T-helper 17 cell (primary cell): ENCODE measurements around the gene OR5AU1. TPM values are rescaled to one million over a fixed set of nuclear protein-coding genes. Genes with fewer than 3 reads are reported as not detected.
"Not testable (repeated sequence)": the region's sequence is repeated elsewhere in the genome, so short reads cannot be mapped to it uniquely, and the experiment has no call there.

Experiments
- ATAC-seq: fragments of 150-1000 bp; cut with Tn5 transposase; 2 replicates; pipeline ENCODE4 v1.10.0; 2021; ENCODE audit warnings: mild to moderate bottlenecking, moderate library complexity
- DNase-seq, 3 donors: peaks; one replicate each; pipeline versions ENCODE4 v3.0.0 to v3.0.0-alpha.2; 2020 to 2021
- H3K9me3 ChIP-seq: one replicate; pipeline ENCODE4 v1.7.0; 2013; ENCODE audit warnings: low read length, mild to moderate bottlenecking; ENCODE audit not compliant: control insufficient read depth, poor library complexity, severe bottlenecking
- H3K27ac Mint-ChIP-seq: one replicate; pipeline ENCODE4 v1.8.0; 2022; ENCODE audit warnings: mild to moderate bottlenecking, moderate library complexity, mixed read lengths
- H3K27me3 Mint-ChIP-seq: one replicate; pipeline ENCODE4 v1.8.0; 2022; ENCODE audit warnings: mixed read lengths
- H3K36me3 Mint-ChIP-seq: one replicate; pipeline ENCODE4 v1.8.0; 2022; ENCODE audit warnings: low read depth, mixed read lengths
- H3K4me1 Mint-ChIP-seq: one replicate; pipeline ENCODE4 v1.8.0; 2022; ENCODE audit warnings: mild to moderate bottlenecking, mixed read lengths
- H3K4me3 Mint-ChIP-seq: one replicate; pipeline ENCODE4 v1.8.0; 2022; ENCODE audit warnings: mild to moderate bottlenecking, moderate library complexity, mixed read lengths
- total RNA-seq, 4 donors: library from RNA in 2 of 4; stranded (reverse) in 2 of 4; gene quantifications; one replicate each; pipeline ENCODE4 v1.2.3 and lab custom pipeline; 2022 to 2026

The OR5AU1 gene
- total RNA-seq, 2 donors from 2014 or later = not detected

- Mint-ChIP-seq H3K36me3 (peaks cover 7% of the 10 kb centered on the region), H3K4me3 (no peak overlapping the region), H3K27me3 (peaks cover 65% of the 10 kb centered on the region), H3K27ac (no peak overlapping the region), H3K4me1 (no peaks in the 10 kb centered on the region)
- ATAC-seq (no peak), DNase-seq (no peak)
- H3K9me3 ChIP-seq = no peaks in the 10 kb centered on the region
These were observed 6.2 kb upstream of the OR5AU1 start for GRCh38 chr14:21162081-21162480.

DNA sequence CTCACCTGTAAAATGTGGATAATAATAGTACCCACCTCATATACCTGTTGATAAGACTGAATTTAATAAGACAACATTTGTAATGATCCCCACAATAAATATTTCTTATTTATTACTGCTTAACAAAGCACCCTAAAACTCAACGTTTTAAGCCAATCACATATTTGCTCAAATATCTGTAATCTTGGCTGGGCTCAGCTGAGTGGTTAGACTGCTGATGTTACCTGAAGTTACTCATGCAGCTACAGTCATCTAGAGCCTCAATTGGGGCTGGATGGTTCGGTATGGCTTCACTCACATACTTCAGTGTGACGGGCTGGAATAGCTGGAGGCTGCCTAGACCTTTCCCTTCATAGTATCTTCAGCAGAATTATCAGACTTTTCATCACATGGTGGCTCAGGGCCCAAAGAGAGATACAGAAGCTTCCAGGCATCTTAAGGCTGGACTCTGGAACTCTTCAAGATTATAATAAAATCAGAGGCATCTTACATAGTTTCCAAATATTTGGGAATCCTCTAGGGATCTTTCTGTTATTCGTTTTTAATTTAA lies 4.3 kb upstream of the OR5AU1 start:
- no peaks in the 10 kb centered on the region for H3K9me3 ChIP-seq
- peaks cover 69% of the 10 kb centered on the region for H3K27me3 Mint-ChIP-seq
- H3K4me3 Mint-ChIP-seq = no peak overlapping the region
- no peak for ATAC-seq
- no peak overlapping the region for H3K27ac Mint-ChIP-seq
- peaks cover 3% of the 10 kb centered on the region for H3K4me1 Mint-ChIP-seq
- no peak for DNase-seq
- peaks cover 9% of the 10 kb centered on the region for H3K36me3 Mint-ChIP-seq

- H3K4me1 Mint-ChIP-seq, H3K27ac Mint-ChIP-seq, H3K9me3 ChIP-seq, H3K36me3 Mint-ChIP-seq, ATAC-seq, DNase-seq, H3K4me3 Mint-ChIP-seq: not testable (repeated sequence)
- H3K27me3 Mint-ChIP-seq = peaks cover 65% of the 10 kb centered on the region
These were observed 2.3 kb upstream of the OR5AU1 start for GRCh38 chr14:21158175-21158574.

DNA sequence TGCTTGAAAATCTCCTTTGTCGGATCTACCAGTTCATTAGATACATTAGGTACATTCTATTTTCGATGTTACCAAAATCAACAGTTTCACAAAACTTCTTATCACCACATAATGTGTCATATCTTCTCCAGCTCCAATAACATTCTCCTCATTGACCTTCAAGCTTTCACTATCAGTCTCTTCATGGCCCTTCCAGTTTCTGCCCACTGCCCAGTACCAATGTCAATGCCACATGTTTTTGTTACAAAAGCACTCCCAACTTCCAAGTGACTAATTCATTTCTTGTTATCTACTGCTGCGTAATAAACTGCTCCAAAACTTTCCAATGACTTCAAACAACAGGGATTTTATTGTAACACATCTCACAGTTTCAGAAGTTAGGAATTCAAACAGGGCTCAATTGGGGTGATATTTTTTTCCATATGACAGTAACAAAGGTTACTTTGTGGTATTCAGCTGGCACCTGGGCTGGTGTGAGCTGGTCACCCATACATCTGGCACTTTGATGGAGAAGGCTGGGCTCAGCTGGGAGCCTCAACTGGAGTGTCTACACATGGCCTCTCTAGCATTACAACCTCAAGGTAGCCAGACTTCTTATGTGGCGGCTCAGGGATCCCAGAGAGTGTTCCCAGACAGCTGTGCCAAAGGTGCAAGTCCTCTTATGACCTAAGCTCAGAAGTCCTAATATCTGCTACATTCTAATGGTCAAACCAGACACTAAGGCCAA lies 6.1 kb downstream of the OR5AU1 start:
- no peak for ATAC-seq
- peaks cover under 1% of the 10 kb centered on the region for H3K9me3 ChIP-seq
- H3K27me3 Mint-ChIP-seq = peaks cover 7% of the 10 kb centered on the region
- H3K4me1 Mint-ChIP-seq = no peaks in the 10 kb centered on the region
- no peak for DNase-seq
- no peak overlapping the region for H3K27ac Mint-ChIP-seq
- H3K36me3 Mint-ChIP-seq = peaks cover 2% of the 10 kb centered on the region
- no peak overlapping the region for H3K4me3 Mint-ChIP-seq

GRCh38 chr14:21145437-21145836 lies 10.4 kb downstream of the OR5AU1 start:
- no peak for DNase-seq
- Mint-ChIP-seq H3K27me3 (peaks cover 12% of the 10 kb centered on the region), H3K4me3 (no peak overlapping the region), H3K4me1 (no peaks in the 10 kb centered on the region), H3K27ac (no peak overlapping the region), H3K36me3 (peaks cover 5% of the 10 kb centered on the region)
- ATAC-seq = no peak
- H3K9me3 ChIP-seq = no peaks in the 10 kb centered on the region

- no peaks in the 10 kb centered on the region for H3K4me1 Mint-ChIP-seq
- peaks cover 12% of the 10 kb centered on the region for H3K27me3 Mint-ChIP-seq
- no peak for ATAC-seq
- H3K9me3 ChIP-seq = no peaks in the 10 kb centered on the region
- H3K36me3 Mint-ChIP-seq = peaks cover 5% of the 10 kb centered on the region
- DNase-seq = no peak
- no peak overlapping the region for H3K4me3 Mint-ChIP-seq
- H3K27ac Mint-ChIP-seq = no peak overlapping the region
These were observed 13.5 kb downstream of the OR5AU1 start for GRCh38 chr14:21142357-21142756.

GRCh38 chr14:21136024-21136423 lies 19.8 kb downstream of the OR5AU1 start:
- Mint-ChIP-seq H3K27me3 (peaks cover 6% of the 10 kb centered on the region), H3K27ac (no peak overlapping the region), H3K4me1 (peaks cover 2% of the 10 kb centered on the region), H3K36me3 (peaks cover 2% of the 10 kb centered on the region), H3K4me3 (no peak overlapping the region)
- H3K9me3 ChIP-seq = no peaks in the 10 kb centered on the region
- DNase-seq (no peak), ATAC-seq (no peak)

- no peak for DNase-seq
These were observed 22.0 kb downstream of the OR5AU1 start for GRCh38 chr14:21133901-21134300.

GRCh38 chr14:21123429-21123828 lies 32.4 kb downstream of the OR5AU1 start:
- no peaks in the 10 kb centered on the region for H3K4me1 Mint-ChIP-seq
- H3K36me3 Mint-ChIP-seq = no peaks in the 10 kb centered on the region
- H3K27me3 Mint-ChIP-seq = peaks cover 45% of the 10 kb centered on the region
- no peak overlapping the region for H3K27ac Mint-ChIP-seq
- no peak for ATAC-seq
- H3K4me3 Mint-ChIP-seq = no peak overlapping the region
- no peaks in the 10 kb centered on the region for H3K9me3 ChIP-seq
- no peak for DNase-seq

More at GRCh38 chr14:21133901-21134300, 22.0 kb downstream of the OR5AU1 start:
- Mint-ChIP-seq H3K4me1 (peaks cover 2% of the 10 kb centered on the region), H3K27ac (no peak overlapping the region), H3K36me3 (peaks cover 2% of the 10 kb centered on the region), H3K4me3 (no peak overlapping the region), H3K27me3 (peaks cover 6% of the 10 kb centered on the region)
- ATAC-seq = no peak
- H3K9me3 ChIP-seq = no peaks in the 10 kb centered on the region

DNA sequence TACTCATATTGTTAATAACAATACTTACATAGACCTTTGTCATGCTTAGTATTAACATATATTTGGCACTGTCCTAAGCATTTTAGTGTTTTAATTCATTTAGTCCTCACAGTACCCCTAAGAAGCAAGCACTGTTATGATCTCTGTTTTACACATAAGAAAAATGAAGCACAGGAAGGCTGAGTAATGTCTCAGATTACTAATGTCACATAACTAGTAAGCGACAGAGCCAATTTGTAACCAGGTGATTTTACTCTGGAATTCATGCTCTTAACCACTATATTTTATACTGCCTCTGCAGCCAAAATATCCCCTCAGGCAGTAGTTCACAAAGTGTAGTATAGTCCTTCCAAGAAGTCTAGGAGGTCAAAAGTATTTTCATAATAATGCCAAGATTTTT lies 34.7 kb downstream of the OR5AU1 start:
- ATAC-seq (no peak), DNase-seq (no peak)
- no peak overlapping the region for H3K27ac Mint-ChIP-seq
- H3K4me3 Mint-ChIP-seq = no peak overlapping the region
- no peaks in the 10 kb centered on the region for H3K9me3 ChIP-seq
- H3K27me3 Mint-ChIP-seq = peaks cover 37% of the 10 kb centered on the region
- H3K36me3 Mint-ChIP-seq = no peaks in the 10 kb centered on the region
- no peaks in the 10 kb centered on the region for H3K4me1 Mint-ChIP-seq

- DNase-seq (no peak), ATAC-seq (no peak)
- Mint-ChIP-seq H3K27me3 (peaks cover 34% of the 10 kb centered on the region), H3K4me1 (no peaks in the 10 kb centered on the region), H3K4me3 (no peak overlapping the region), H3K27ac (no peak overlapping the region), H3K36me3 (no peaks in the 10 kb centered on the region)
- no peaks in the 10 kb centered on the region for H3K9me3 ChIP-seq
These were observed 35.2 kb downstream of the OR5AU1 start for GRCh38 chr14:21120686-21121085.

DNA sequence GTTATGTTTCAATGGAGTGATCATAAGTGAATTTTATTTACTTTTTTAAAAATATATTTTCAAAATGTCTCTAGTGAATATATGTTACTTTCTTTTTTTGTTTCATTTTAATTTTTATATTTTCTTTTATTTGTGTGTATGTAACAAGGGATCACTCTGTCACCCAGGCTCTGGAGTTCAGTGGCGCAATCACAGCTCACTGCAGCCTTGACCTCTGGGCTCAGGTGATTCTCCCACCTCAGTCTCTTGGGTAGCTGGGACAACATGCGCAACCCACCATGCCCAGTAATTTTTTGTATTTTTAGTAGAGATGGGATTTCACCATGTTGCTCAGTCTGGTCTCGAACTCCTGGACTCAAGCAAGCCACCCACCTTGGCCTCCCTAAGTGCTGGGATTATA lies 36.9 kb downstream of the OR5AU1 start:
- H3K27me3 Mint-ChIP-seq = peaks cover 34% of the 10 kb centered on the region
- no peaks in the 10 kb centered on the region for H3K4me1 Mint-ChIP-seq
- H3K27ac Mint-ChIP-seq = no peak overlapping the region
- DNase-seq = no peak
- no peaks in the 10 kb centered on the region for H3K9me3 ChIP-seq
- no peak for ATAC-seq
- H3K4me3 Mint-ChIP-seq = no peak overlapping the region
- H3K36me3 Mint-ChIP-seq = no peaks in the 10 kb centered on the region

GRCh38 chr14:21113369-21113768 lies 42.5 kb downstream of the OR5AU1 start:
- peaks cover 7% of the 10 kb centered on the region for H3K27me3 Mint-ChIP-seq
- no peak overlapping the region for H3K4me3 Mint-ChIP-seq
- DNase-seq (no peak), ATAC-seq (no peak)
- no peaks in the 10 kb centered on the region for H3K9me3 ChIP-seq
- no peaks in the 10 kb centered on the region for H3K4me1 Mint-ChIP-seq
- no peaks in the 10 kb centered on the region for H3K36me3 Mint-ChIP-seq
- H3K27ac Mint-ChIP-seq = no peak overlapping the region

GRCh38 chr14:21112255-21112654 lies 43.6 kb downstream of the OR5AU1 start:
- Mint-ChIP-seq H3K4me3 (no peak overlapping the region), H3K27me3 (no peaks in the 10 kb centered on the region), H3K4me1 (no peaks in the 10 kb centered on the region), H3K27ac (no peak overlapping the region), H3K36me3 (no peaks in the 10 kb centered on the region)
- no peaks in the 10 kb centered on the region for H3K9me3 ChIP-seq
- no peak for ATAC-seq
- DNase-seq = no peak
